C4-2B (cell line): Measurements from ENCODE around the gene REC8.
A peak's percentile ranks its signal among the peaks of the same experiment; 100 is the strongest.
"Not testable (repeated sequence)": the region's sequence is repeated elsewhere in the genome, so short reads cannot be mapped to it uniquely, and the experiment has no call there.

Experiments
- H3K27ac ChIP-seq: fragments of 450-650 bp; 2 replicates; pipeline ENCODE4 v1.5.1; 2017
- ZFX ChIP-seq: fragments of 450-650 bp; IDR thresholded peaks from 2 replicates; pipeline ENCODE4 v1.6.1; 2017
- TF ChIP-seq, protein P1 (sequence below): fragments of 450-650 bp; conservative IDR thresholded peaks from 2 replicates; pipeline ENCODE4 v1.5.1; 2017; ENCODE audit warnings: mild to moderate bottlenecking

The REC8 gene

DNA sequence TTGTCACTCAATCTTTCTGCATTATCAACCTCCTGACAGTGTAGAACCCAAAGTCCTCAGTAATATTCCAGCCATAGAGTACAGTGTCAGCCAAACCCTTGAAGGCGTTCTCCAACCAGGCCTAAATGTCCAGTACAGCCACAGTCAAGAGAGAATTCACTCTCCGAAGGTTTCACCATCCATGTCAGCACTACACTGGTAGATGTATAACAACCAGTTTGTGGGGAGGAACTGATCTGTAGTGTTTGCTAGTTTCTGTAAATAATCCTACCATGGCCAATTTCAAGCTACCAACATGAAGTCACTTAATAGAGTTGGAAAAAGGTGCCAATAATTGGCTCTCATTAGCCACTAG, 44.4 kb downstream of the REC8 start:
- TF ChIP-seq ZFX, result no peak
- TF ChIP-seq, protein P1, sequence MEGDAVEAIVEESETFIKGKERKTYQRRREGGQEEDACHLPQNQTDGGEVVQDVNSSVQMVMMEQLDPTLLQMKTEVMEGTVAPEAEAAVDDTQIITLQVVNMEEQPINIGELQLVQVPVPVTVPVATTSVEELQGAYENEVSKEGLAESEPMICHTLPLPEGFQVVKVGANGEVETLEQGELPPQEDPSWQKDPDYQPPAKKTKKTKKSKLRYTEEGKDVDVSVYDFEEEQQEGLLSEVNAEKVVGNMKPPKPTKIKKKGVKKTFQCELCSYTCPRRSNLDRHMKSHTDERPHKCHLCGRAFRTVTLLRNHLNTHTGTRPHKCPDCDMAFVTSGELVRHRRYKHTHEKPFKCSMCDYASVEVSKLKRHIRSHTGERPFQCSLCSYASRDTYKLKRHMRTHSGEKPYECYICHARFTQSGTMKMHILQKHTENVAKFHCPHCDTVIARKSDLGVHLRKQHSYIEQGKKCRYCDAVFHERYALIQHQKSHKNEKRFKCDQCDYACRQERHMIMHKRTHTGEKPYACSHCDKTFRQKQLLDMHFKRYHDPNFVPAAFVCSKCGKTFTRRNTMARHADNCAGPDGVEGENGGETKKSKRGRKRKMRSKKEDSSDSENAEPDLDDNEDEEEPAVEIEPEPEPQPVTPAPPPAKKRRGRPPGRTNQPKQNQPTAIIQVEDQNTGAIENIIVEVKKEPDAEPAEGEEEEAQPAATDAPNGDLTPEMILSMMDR, result no peak
- peak overlapping the region; percentile 71 for H3K27ac ChIP-seq

DNA sequence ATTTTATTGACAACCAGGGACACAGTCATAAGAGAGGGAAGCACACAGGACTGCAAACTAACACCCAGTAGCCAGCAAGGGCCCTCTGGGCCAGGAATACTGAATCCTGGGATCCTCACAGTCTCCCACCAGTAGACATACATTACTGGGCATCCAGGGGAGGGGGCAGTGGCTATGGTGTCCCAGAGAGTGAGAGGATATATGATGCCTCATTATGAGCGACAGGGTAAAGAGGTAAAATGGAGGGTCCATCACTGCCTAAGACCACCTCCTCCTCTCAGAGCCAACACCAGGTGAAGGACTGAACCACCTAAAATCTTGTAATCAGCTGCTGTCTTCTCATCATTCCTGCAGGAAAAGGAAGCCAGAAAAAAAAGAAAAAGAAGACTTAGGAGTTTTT, 45.0 kb downstream of the REC8 start:
- not testable (repeated sequence) for H3K27ac ChIP-seq

DNA sequence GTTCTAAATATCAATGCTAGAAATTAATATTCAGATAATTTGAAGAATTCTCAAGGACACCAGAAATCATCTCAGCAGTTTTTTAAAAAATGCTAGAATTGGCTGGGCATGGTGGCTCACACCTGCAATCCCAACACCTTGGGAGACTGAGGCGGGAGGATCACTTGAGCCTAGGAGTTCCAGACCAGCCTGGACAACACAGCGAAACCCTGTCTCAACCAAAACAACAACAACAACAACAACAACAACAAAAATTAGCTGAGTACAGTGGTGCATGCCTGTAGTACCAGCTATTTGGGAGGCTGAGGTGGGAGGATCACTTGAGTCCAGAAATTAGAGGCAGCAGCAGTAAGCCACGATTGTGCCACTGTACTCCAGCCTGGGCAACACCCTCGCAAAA, 47.2 kb downstream of the REC8 start:
- TF ChIP-seq, protein P1, result no peak
- no peak for TF ChIP-seq ZFX
- no peak overlapping the region for H3K27ac ChIP-seq

DNA sequence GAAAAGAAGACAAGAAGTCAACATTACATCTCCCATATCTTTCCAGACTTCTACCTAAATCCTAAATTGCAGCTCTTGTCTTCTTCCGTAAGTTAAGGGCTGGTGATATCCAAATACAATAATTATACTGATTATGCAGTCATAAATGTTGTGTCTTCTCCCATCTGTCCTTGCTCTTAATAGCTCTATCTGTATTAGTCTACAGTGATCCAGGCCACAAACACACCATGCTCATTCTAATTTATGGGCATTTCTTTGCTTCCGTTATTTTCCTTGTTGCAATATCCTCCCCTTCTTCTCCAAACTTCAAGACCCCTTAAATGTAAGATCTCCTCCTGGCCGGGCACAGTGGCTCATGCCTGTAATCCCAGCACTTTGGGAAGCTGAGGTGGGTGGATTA, 47.6 kb downstream of the REC8 start:
- TF ChIP-seq, protein P1, result no peak
- no peak for TF ChIP-seq ZFX
- no peak overlapping the region for H3K27ac ChIP-seq

DNA sequence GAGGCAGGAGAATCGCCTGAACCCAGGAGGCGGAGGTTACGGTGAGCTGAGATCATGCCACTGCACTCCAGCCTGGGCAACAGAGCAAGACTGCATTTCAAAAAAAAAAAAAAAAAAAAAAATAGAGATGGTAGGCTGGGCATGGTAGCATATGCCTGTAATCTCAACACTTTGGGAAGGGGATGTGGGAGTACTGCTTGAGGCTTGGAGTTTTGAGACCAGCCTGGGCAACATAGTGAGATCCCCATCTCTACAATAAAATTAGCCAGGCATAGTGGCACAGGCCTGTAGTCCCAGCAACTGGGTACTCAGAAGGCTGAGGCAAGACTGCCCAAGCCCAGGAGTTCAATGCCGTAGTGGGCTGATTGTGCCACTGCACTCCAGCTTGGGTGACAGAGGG, 51.1 kb downstream of the REC8 start:
- not testable (repeated sequence) for H3K27ac ChIP-seq

DNA sequence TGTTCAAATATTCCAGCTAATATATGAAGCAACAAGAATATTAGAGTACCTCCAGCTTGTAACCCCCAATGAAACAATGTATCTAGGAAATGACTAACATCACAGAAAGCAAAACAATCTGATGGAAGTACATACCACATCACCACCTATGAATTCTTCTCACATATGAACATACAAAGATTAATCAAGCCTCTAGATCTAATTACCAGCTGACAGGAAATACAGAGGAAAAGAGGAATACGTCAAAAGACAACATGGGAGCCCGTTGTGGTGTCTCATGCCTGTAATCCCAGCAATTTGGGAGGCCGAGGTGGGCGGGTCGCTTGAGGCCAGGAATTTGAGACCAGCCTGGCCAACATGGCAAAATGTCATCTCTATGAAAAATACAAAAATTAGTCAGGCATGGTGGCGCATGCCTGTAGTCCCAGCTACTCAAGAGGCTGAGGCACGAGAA, 52.8 kb downstream of the REC8 start:
- no peak for TF ChIP-seq ZFX
- TF ChIP-seq, protein P1, result no peak
- no peak overlapping the region for H3K27ac ChIP-seq

DNA sequence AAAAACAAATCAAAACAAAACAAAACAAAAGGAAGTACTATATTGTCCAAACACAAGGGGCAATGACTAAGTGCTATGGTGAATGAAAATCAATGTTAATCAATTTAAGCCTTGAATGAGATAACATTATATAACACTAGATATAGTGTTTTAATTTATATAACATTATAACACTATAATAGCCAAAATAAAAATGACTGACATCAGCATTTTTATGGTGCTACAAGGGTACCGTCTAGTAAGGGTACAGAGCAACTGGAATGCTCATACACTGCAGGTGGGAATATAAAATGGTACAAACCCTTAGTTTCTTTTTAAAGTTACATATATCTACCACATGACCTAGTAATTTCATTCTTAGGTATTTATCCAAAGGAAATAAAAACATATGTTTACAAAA, 54.6 kb downstream of the REC8 start:
- no peak for TF ChIP-seq ZFX
- TF ChIP-seq, protein P1, result no peak
- no peak overlapping the region for H3K27ac ChIP-seq

DNA sequence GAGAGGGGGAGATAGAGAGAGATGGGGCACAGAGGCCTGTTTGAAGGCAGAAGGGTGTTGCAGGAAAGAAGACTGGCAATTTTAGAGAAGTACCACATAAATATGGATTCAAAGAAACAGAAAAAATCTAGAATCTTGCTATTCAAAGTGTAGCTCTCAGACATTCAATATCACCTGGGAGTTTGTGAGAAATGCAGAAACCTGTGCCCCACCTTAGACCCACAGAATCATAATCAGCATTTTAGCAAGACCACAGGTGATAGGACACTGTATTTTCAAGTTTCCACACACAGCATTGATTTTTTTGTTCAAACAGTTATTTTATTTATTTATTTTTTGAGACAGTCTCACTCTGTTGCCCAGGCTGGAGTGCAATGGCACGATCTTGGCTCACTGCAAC, 57.0 kb downstream of the REC8 start:
- TF ChIP-seq, protein P1, result no peak
- no peak for TF ChIP-seq ZFX
- no peak overlapping the region for H3K27ac ChIP-seq
